NCI-H345 (cell line): ENCODE measurements around the gene ZNF385B.

Experiments used
- DNase-seq: peaks from one replicate; lab custom pipeline; 2025; lab: John Stamatoyannopoulos, UW

ZNF385B gene

DNA sequence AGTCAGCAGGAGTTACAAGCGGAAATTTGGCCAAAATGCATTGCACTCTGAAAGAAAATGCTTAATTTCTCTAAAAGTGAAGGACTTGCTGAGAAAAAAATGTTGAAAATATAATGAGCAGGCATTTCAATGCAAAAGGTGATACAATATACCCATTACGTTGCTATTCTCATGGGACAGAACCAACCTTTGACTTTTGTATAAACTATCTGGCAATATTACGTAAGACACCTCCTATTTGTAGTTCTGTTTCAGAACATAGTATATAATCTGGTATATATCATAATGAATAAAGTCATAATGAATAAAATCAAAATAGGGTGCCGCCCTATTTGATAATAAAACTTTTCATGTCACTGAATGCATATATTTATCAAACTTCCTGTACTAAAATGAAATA is 310.6 kb downstream of the ZNF385B start:
- DNase-seq = no peak

DNA sequence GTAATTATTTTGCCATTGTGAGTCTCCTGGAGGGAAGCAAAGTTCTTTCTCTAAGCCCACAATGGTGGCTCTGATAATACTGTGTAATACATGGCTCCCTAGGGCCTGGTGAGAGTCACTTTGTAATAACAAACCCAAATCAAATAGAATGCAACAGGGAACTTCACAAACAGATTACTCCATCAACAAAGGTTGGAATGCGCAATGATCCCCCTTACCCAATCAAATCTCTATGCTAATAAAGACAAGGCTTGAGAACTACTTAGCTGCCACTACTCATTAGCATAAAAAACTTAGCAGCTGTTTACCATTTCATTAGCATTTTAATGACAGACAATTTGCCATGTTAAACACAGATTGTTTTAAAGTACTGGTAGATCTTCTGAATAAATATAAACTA is 311.2 kb downstream of the ZNF385B start:
- DNase-seq = no peak

GRCh38 chr2:179546656-179547055 is 314.8 kb downstream of the ZNF385B start:
- DNase-seq = no peak

GRCh38 chr2:179545024-179545423 is 316.4 kb downstream of the ZNF385B start:
- peak; percentile 1 for DNase-seq

DNA sequence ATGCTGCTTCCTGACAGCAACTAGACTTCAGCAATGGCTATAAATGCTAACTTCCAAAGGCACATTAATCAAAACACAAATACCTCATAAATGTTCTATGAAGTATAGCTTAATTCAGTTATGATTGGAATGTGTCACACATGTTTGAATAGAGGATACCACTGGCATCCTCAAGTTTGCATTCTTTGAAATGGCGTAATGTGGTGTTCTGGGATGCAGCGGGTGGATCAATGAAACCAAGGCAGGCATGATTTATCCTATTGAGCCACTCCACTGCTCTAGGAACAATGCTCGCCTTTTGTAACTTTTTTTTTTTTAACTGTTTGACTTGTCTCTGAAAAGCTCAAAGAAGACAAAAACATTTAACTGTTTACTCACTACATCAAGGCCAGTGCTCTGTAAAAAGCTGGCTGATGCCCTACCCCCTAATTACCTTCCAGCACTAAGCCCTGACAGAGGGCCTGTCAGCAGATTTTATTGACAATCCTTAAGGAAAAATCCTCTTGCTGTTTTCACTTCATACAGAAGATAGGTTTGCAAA is 318.0 kb downstream of the ZNF385B start:
- DNase-seq = peak; percentile 85

- DNase-seq = no peak
Measured at GRCh38 chr2:179541586-179541985, 319.8 kb downstream of the ZNF385B start.

DNA sequence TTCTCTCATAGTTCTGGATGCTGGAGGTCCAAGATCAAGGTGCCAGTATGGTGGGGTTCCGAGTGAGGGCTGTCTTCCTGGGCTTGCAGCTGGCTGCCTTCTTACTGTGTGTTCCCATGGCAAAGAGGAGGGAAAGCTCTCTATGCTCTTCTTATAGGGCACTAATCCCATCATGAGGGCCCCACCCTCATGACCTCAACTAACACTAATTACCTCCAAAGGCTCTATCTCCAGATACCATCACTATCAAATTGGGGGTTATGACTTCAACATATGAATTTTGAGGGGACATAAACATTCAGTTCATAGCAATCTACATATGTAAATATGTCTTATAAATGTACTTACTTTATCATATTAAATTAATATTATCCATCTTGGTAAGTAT is 322.3 kb downstream of the ZNF385B start:
- no peak for DNase-seq

DNA sequence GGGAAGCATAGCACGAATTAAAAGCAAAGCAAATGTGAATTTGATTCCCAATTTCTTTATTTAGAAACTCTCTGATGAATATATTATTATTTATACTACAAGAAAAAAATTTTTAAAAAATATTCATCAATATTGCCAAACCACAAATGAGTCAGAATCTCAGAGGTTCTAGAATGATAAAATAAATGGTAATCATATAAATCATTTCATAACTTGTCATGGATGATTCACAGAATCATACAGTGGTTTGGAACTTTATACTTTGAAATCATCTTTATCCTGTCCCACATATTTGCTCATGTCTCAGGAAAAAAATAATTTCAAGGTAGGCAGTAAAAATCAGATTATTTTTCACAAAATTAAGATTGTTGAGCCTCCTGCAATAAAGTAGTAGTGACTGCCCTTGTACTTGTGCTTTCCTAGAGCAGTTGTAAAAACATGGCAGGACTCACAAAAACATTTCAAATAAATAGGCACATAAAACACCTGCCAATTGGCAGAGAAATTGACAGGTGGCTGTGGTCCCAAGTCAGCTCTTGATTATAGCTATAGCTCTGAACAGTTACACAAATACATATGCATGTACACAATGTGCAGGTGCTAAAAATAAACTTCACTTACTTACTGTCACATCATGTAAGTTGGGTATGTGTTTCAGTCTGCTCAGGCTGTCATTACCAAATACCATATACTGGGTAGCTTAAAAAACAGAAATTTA is 322.8 kb downstream of the ZNF385B start:
- DNase-seq = no peak

DNA sequence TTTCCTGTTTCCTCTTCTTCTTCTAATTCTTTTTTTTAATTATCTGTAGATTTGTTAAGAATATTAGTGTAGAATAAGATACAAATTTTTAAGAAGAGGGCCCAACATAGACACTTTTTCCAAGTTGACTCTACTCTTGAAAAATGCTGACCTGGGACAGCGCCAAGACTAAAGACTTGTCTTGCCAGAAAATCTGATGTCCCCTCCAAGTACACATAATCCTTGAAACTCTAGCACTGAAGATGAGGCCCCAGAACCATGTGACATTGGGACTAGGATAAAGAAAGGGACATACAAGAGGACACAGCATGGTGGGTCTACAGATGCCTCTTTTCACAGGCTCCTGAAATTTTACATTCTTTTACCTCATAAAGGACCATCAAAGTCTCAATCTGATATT is 325.2 kb downstream of the ZNF385B start:
- no peak for DNase-seq

- DNase-seq = no peak
Measured at GRCh38 chr2:179533875-179534274, 327.5 kb downstream of the ZNF385B start.

GRCh38 chr2:179532863-179533278 is 328.5 kb downstream of the ZNF385B start:
- DNase-seq = no peak

DNA sequence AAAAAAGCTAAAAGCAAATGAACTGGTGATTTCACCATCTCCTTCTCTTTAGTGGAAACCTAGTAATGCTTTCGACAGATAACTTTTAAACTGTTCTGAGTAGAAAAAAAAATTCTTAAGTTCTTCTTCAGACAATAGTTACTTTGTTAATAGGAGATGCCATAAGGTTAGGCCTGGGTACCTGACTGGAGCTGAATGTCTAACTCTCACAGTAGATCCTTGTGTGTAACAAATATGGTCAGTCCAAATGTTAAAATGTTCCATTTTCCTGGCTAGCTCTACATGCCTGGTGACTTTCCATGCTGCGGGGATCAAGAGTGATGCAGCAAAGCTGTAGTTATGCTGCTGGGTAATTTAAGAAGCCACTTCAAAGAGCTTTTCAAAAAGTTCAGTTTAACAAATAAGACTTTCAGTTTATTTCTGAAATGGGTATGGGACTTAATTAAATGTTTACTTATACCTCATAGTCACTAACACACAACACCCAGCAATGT is 332.8 kb downstream of the ZNF385B start:
- DNase-seq = no peak

DNA sequence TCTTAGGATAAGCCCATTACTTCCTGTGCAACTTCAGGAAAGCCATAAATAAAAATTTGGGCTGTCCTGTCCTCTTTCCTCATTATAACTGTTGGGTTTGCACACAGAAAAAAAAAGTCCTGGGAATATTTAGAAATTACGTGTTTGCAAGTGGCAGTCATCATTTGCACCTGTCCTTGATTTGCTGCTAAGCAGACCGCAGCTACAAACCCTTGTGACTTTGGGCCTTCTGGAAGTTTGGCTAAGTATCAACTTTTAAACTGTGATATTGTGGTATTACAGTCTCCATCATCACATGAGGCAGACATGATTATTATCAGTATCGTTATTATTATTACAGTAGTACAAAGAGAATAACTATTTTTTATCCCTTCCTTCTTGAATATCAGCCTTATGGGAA is 336.1 kb downstream of the ZNF385B start:
- DNase-seq = no peak

DNA sequence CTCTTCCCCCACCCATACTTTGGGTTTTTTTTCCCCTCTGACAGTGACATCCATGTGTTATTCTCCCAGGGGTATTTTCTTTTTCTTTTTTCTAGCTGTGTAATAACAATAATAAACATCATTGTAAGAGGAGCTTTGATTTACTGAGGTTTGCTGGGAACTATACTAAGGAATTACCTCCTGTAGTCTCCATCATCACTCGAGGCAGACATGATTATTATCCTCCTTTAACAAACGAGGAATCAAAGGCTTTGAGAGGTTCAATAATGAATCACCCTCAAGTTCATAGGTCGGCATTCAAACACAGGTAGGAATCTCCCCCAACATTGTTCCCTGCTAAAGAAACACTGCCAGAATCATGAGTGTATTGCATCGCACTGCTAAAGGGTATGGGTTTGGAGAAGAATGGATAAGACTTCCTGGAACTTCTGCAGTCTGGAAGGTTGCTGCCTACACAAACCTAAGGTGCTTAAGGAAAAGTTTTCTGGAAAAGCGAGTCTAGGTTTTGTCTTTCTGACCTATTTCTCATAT is 336.5 kb downstream of the ZNF385B start:
- no peak for DNase-seq

DNA sequence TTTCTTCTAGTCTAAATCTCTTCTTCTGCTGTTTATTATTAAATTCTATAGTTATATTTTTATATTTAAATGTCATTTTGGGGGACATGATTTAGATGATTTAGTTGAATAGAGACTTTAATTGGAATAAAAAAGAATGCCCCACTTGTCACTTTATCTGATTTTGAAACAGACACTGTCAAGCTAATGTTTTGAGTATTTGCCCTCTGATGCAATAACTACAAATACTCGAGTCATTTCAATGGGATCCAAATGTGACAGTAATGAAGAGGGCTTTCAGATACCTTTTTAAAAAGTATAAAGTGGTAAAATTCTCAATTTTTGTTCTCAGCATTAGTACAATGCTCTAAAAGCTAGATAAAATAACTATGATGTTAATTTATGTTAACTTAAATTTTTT is 339.5 kb downstream of the ZNF385B start:
- DNase-seq = no peak

- no peak for DNase-seq
Measured at GRCh38 chr2:179518830-179519229, 342.6 kb downstream of the ZNF385B start.

GRCh38 chr2:179513181-179513580 is 348.2 kb downstream of the ZNF385B start:
- DNase-seq = no peak

GRCh38 chr2:179512281-179513035 is 349.0 kb downstream of the ZNF385B start:
- no peak for DNase-seq

- no peak for DNase-seq
Measured at GRCh38 chr2:179511105-179511789, 350.2 kb downstream of the ZNF385B start.

DNA sequence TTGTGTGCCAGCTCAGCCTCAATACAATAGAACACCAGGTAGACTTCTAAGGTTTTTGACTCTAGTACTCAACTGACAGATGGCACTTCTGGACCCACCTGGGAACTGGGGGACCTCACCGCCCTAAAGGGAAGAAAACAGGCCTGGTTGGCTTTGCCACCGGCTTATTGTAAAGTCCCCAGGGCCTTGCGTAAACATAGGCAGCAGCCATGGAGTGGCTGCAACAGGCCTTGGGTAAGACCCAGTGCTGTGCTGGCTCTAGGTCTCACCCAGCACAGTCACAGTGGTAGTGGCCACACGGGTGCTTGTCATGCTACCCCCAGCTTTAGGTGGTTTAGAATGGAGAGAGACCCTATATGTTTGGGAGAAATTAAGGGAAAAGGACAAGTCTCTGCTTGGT is 366.1 kb downstream of the ZNF385B start:
- no peak for DNase-seq

- no peak for DNase-seq
Measured at GRCh38 chr2:179488563-179488962, 372.8 kb downstream of the ZNF385B start.

- DNase-seq = peak; percentile 37
Measured at GRCh38 chr2:179487010-179487731, 374.2 kb downstream of the ZNF385B start.
